Psoas muscle (tissue), 8 donors: ENCODE measurements around the gene TRIM3. TPM values are rescaled to one million over a fixed set of nuclear protein-coding genes. Genes with fewer than 3 reads are reported as not detected.

Experiments used
- ATAC-seq, 4 donors: fragments of 200-7000 bp; cut with Tn5 transposase; one replicate each; pipeline ENCODE4 v1.9.1; 2020; ENCODE audit warnings: moderate library complexity in 3 of 4, mild to moderate bottlenecking in 2 of 4
- DNase-seq, 2 donors: peaks; one replicate each; pipeline ENCODE4 v3.0.0-alpha.2; 2020
- H3K27ac ChIP-seq: fragments of 200-600 bp; one replicate; pipeline ENCODE4 v1.8.0; 2022
- H3K27me3 ChIP-seq, 3 donors: fragments of 200-600 bp in 1 of 3; one replicate each; pipeline versions ENCODE4 v1.6.1 to v1.8.0; 2013 to 2022; ENCODE audit warnings: low read length in 2 of 3, mild to moderate bottlenecking in 2 of 3, moderate library complexity in 1 of 3; ENCODE audit not compliant: insufficient read depth in 3 of 3
- H3K36me3 ChIP-seq, 2 donors: fragments of 200-600 bp in 1 of 2; one replicate each; pipeline versions ENCODE4 v1.6.1 to v1.8.0; 2013 to 2022; ENCODE audit warnings: low read depth in 1 of 2, mild to moderate bottlenecking in 1 of 2, moderate library complexity in 1 of 2; ENCODE audit not compliant: insufficient read depth in 1 of 2
- H3K4me1 ChIP-seq: fragments of 200-600 bp; one replicate; pipeline ENCODE4 v1.8.0; 2022
- H3K4me3 ChIP-seq: fragments of 200-600 bp; one replicate; pipeline ENCODE4 v1.8.0; 2022; ENCODE audit warnings: mild to moderate bottlenecking
- H3K9me3 ChIP-seq: fragments of 200-600 bp; one replicate; pipeline ENCODE4 v1.8.0; 2022
- CTCF ChIP-seq: fragments of 200-600 bp; IDR thresholded peaks from one replicate; pipeline ENCODE4 v1.8.0; 2022; ENCODE audit warnings: antibody characterized with exemption
- WGBS, 3 donors: extraction: QIAGEN DNeasy Blood & Tissue Kit; methylation state at CpG; one replicate each; pipeline versions ENCODE4 v1.1.6 to v1.1.7; 2013; 5-methylcytosine and 5-hydroxymethylcytosine counted together
- intact Hi-C, 2 donors: fragments of 100-400 bp; cut with DNase I; formaldehyde crosslinking; loops; one replicate each; pipeline versions ENCODE4 v1.11.0 to v1.14.2; 2022
- polyA plus RNA-seq, 3 donors: library from polyadenylated mRNA; stranded (reverse); fragments of 200-250 nt; gene quantifications; one replicate each; pipeline ENCODE4 v1.2.3, GENCODE V29; 2013
- total RNA-seq, 4 donors: library from RNA; stranded (reverse); fragmentation: NEBNext Ultra II Directional in 2 of 4; extraction: Animal tissue kit (Norgen Biotek cat#: 25700) in 2 of 4; gene quantifications; one replicate each; pipeline versions ENCODE4 v1.2.1 to v1.2.4, GENCODE V29; 2021 to 2023
- donor health status: healthy with polysubstance abuse.
- donor health status: DM: no; HTN: no; CAD: no; lungs with moderate emphysema.
- donor health status: Bipolar disorder and iron deficiency.
- donor health status: healthy.
- donor health status: DM: yes; HTN: yes; CAD: no.
- donor health status: DM: no; HTN: no; CAD: no.
- donor health status: DM: no; HTN: no; CAD: no.
- donor health status: DM: yes; HTN: yes; CAD: no.

TRIM3 gene
- total and polyA plus RNA-seq, 7 donors: 9.6 to 15.3 (median 12.5) TPM

GRCh38 chr11:6410695-6411430, 62.9 kb downstream of the TRIM3 start:
- DNase-seq: no peak
- peaks cover 0 to 23% of the 10 kb centered on the region in 2 donors for H3K36me3 ChIP-seq
- no peak overlapping the region for H3K4me3 ChIP-seq
- no peak overlapping the region for H3K27ac ChIP-seq
- TF ChIP-seq CTCF: no peak
- ATAC-seq: no peak
- no peaks in the 10 kb centered on the region for H3K9me3 ChIP-seq
- WGBS, 3 donors: 84 to 91% (median 90%) methylated on average over 21 to 23 of the region's 23 CpGs
- no peaks in the 10 kb centered on the region for H3K4me1 ChIP-seq
- no peaks in the 10 kb centered on the region for H3K27me3 ChIP-seq
- intact Hi-C loops: no loop called here

- WGBS, 3 donors: 40 to 45% (median 45%) methylated on average over 2 of the region's 2 CpGs
- H3K4me1 ChIP-seq: no peaks in the 10 kb centered on the region
- H3K9me3 ChIP-seq: no peaks in the 10 kb centered on the region
- ATAC-seq (no peak), DNase-seq (no peak)
- no peak overlapping the region for H3K4me3 ChIP-seq
- no peak for TF ChIP-seq CTCF
- H3K27ac ChIP-seq: no peak overlapping the region
- peaks cover 0 to 43% of the 10 kb centered on the region in 2 donors for H3K36me3 ChIP-seq
- no peaks in the 10 kb centered on the region for H3K27me3 ChIP-seq
- intact Hi-C loops: no loop called here
Measured at GRCh38 chr11:6406370-6406769, 67.4 kb downstream of the TRIM3 start.

GRCh38 chr11:6405846-6406245, 67.9 kb downstream of the TRIM3 start:
- intact Hi-C loops: no loop called here
- ATAC-seq: no peak

GRCh38 chr11:6405052-6405667, 68.6 kb downstream of the TRIM3 start:
- no peaks in the 10 kb centered on the region for H3K27me3 ChIP-seq
- no peak overlapping the region for H3K4me3 ChIP-seq
- no peaks in the 10 kb centered on the region for H3K9me3 ChIP-seq
- no peak overlapping the region for H3K27ac ChIP-seq
- ATAC-seq (no peak), DNase-seq (no peak)
- peaks cover 0 to 45% of the 10 kb centered on the region in 2 donors for H3K36me3 ChIP-seq
- no peaks in the 10 kb centered on the region for H3K4me1 ChIP-seq
- no peak for TF ChIP-seq CTCF
- 75 to 77% (median 77%) methylated on average over 13 of the region's 13 CpGs for WGBS, 3 donors
- intact Hi-C loops: no loop called here

More at GRCh38 chr11:6405846-6406245, 67.9 kb downstream of the TRIM3 start:
- no peaks in the 10 kb centered on the region for H3K4me1 ChIP-seq
- no peak overlapping the region for H3K27ac ChIP-seq
- no peak for TF ChIP-seq CTCF
- WGBS, 3 donors: 90 to 94% (median 92%) methylated on average over 6 of the region's 6 CpGs
- no peaks in the 10 kb centered on the region for H3K9me3 ChIP-seq
- DNase-seq: no peak
- no peaks in the 10 kb centered on the region for H3K27me3 ChIP-seq
- no peak overlapping the region for H3K4me3 ChIP-seq
- peaks cover 0 to 45% of the 10 kb centered on the region in 2 donors for H3K36me3 ChIP-seq
